GM23248 (cell line): Measurements from ENCODE around the gene CPEB3. TPM values are rescaled to one million over a fixed set of nuclear protein-coding genes. Genes with fewer than 3 reads are reported as not detected.

ENCODE experiments used
- DNase-seq: peaks from one replicate; pipeline ENCODE4 v3.0.0-alpha.2; 2015
- H2AFZ ChIP-seq: fragments of 200-600 bp; sonication (generic); 2 replicates; pipeline ENCODE4 v1.6.1; 2016; ENCODE audit warnings: antibody characterized with exemption
- H3F3A ChIP-seq: fragments of 200-600 bp; sonication (generic); 2 replicates; pipeline ENCODE4 v1.6.1; 2016; ENCODE audit warnings: mild to moderate bottlenecking, antibody characterized with exemption, mixed run types; ENCODE audit not compliant: insufficient read depth
- H3K27ac ChIP-seq: fragments of 200-600 bp; sonication (generic); 2 replicates; pipeline ENCODE4 v1.5.1; 2016; ENCODE audit warnings: mild to moderate bottlenecking
- H3K27me3 ChIP-seq: fragments of 200-600 bp; sonication (generic); replicated peaks from 2 replicates; pipeline ENCODE4 v1.6.1; 2016; ENCODE audit warnings: mild to moderate bottlenecking; ENCODE audit not compliant: insufficient read depth
- H3K36me3 ChIP-seq: fragments of 200-600 bp; sonication (generic); 2 replicates; pipeline ENCODE4 v1.6.1; 2016; ENCODE audit warnings: low read depth, mild to moderate bottlenecking
- H3K4me1 ChIP-seq: fragments of 200-600 bp; sonication (generic); 2 replicates; pipeline ENCODE4 v1.6.1; 2016; ENCODE audit warnings: mild to moderate bottlenecking; ENCODE audit not compliant: insufficient read depth
- H3K4me2 ChIP-seq: fragments of 200-600 bp; sonication (generic); one replicate; pipeline ENCODE4 v1.6.1; 2016; ENCODE audit warnings: mild to moderate bottlenecking; ENCODE audit not compliant: unreplicated experiment
- H3K4me3 ChIP-seq: fragments of 200-600 bp; sonication (generic); 2 replicates; pipeline ENCODE4 v1.5.1; 2016; ENCODE audit warnings: mild to moderate bottlenecking
- H3K79me2 ChIP-seq: fragments of 200-600 bp; sonication (generic); 2 replicates; pipeline ENCODE4 v1.6.1; 2016; ENCODE audit warnings: mild to moderate bottlenecking; ENCODE audit not compliant: insufficient read depth
- H3K9ac ChIP-seq: fragments of 200-600 bp; sonication (generic); 2 replicates; pipeline ENCODE4 v1.6.1; 2016; ENCODE audit warnings: mild to moderate bottlenecking
- H3K9me2 ChIP-seq: fragments of 200-600 bp; sonication (generic); 2 replicates; pipeline ENCODE4 v1.6.1; 2016; ENCODE audit warnings: mixed run types, mild to moderate bottlenecking, moderate library complexity; ENCODE audit not compliant: insufficient read depth
- H3K9me3 ChIP-seq: fragments of 200-600 bp; sonication (generic); one replicate; pipeline ENCODE4 v1.6.1; 2017; ENCODE audit warnings: low read depth
- H4K20me1 ChIP-seq: fragments of 200-600 bp; sonication (generic); 2 replicates; pipeline ENCODE4 v1.6.0; 2016; ENCODE audit not compliant: insufficient read depth
- EZH2 ChIP-seq: fragments of 200-600 bp; sonication (generic); IDR thresholded peaks from 2 replicates; pipeline ENCODE4 v1.6.1; 2018; ENCODE audit warnings: antibody characterized with exemption, mild to moderate bottlenecking; ENCODE audit not compliant: insufficient read depth, poor library complexity, severe bottlenecking
- EZH2phosphoT487 ChIP-seq: fragments of 200-600 bp; sonication (generic); IDR thresholded peaks from 2 replicates; pipeline ENCODE4 v1.6.1; 2018; ENCODE audit warnings: antibody characterized with exemption, moderate library complexity, mild to moderate bottlenecking, low read depth; ENCODE audit not compliant: insufficient read depth
- WGBS, 2 experiments: methylation state at CpG; one replicate each; pipeline ENCODE4 v1.1.6; 2015 to 2017; ENCODE audit warnings: low lambda C conversion rate in 2 of 2, low coverage in 1 of 2; ENCODE audit errors: missing lambda C conversion rate in 2 of 2; 5-methylcytosine and 5-hydroxymethylcytosine counted together
- in situ Hi-C: fragments of 300-500 bp; cut with MboI; formaldehyde crosslinking; loops from 2 replicates; pipeline ENCODE4 v1.15.0; 2020
- polyA plus RNA-seq: library from polyadenylated mRNA; unstranded; fragments of >200 nt; fragmentation: Nextera tagmentation; extraction: Ambion mirVana; gene quantifications from 2 replicates; pipeline ENCODE4 v1.2.1, GENCODE V29; 2016
- total RNA-seq: library from RNA; depleted of rRNA; stranded (reverse); fragments of >200 nt; shearing (Covaris generic); gene quantifications from 2 replicates; pipeline ENCODE4 v1.2.3, GENCODE V29; 2014

The CPEB3 gene
- total and polyA plus RNA-seq, 2 experiments from 2014 or later = 0.60 to 1.1 TPM

DNA sequence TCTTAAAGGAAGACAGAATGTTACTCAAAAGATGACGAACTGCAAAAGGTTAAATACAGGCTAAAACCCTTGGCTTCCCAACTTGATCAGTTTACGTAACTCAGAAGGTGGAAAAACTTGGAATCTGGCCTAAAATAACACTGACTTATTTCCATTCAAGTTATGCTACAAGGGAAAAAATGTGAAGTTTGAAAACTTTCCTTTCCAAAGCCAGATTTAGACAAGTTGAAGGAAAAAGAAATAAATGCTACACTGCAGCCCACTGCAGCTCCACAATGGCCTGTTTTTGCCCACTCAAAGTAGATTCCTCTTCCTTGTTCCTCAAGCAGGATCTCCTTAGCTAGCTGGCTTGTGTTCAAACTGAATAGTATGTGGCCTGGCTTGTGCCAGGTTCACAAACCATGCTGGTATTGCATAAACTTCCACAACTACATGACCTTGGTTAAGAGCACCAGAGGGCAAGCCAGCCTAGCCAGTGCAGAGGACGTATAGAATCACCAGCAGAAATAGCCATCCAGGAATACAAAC is 166.2 kb downstream of the CPEB3 start:
- peaks cover 9% of the 10 kb centered on the region for H3K4me1 ChIP-seq
- in situ Hi-C loops = no loop called here
- no peaks in the 10 kb centered on the region for H3K36me3 ChIP-seq
- no peak for TF ChIP-seq EZH2
- TF ChIP-seq EZH2phosphoT487 = no peak
- no peaks in the 10 kb centered on the region for H3K9me3 ChIP-seq
- peak; percentile 33 for DNase-seq
- no peaks in the 10 kb centered on the region for H3K9me2 ChIP-seq
- peak overlapping the region; percentile 29 for H3K4me2 ChIP-seq
- 80 to 87% methylated on average over 3 of the region's 3 CpGs for WGBS, 2 experiments
- no peaks in the 10 kb centered on the region for H3K27me3 ChIP-seq
- no peak overlapping the region for H3K4me3 ChIP-seq
- H4K20me1 ChIP-seq = no peaks in the 10 kb centered on the region
- no peak overlapping the region for H3K9ac ChIP-seq
- H3K79me2 ChIP-seq = no peaks in the 10 kb centered on the region
- H3K27ac ChIP-seq = no peak overlapping the region
- no peak overlapping the region for H2AFZ ChIP-seq
- H3F3A ChIP-seq = peaks cover 5% of the 10 kb centered on the region; the same call in 1 of the 2 replicates

DNA sequence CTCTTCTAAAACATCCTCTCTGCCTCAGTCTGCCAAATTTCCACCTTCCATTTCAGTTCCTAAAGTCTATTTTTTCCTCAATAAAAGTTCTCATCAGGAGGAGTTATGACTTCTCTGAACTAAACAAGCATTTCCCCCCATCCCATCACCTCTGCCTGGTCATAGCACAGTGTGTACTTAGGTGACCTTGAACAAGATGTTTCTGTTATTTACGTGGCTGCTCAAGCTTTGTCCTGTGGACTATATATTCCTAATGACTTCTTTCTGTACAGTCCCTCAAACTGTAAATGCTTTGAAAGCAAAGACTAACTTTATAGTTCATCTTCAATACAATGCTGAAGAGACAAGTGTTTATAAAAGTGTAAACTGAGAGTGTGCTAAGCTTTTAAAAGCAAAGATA is 166.9 kb downstream of the CPEB3 start:
- no peaks in the 10 kb centered on the region for H3K27me3 ChIP-seq
- no peaks in the 10 kb centered on the region for H3K9me3 ChIP-seq
- peaks cover 5% of the 10 kb centered on the region; the same call in 1 of the 2 replicates for H3F3A ChIP-seq
- no peak overlapping the region for H3K27ac ChIP-seq
- H3K9ac ChIP-seq = no peak overlapping the region
- no peaks in the 10 kb centered on the region for H3K9me2 ChIP-seq
- no peak overlapping the region for H3K4me2 ChIP-seq
- WGBS, 2 experiments = 76 to 95% methylated on average over 1 of the region's 1 CpG
- H2AFZ ChIP-seq = no peak overlapping the region
- H3K4me3 ChIP-seq = no peak overlapping the region
- in situ Hi-C loops = no loop called here
- no peaks in the 10 kb centered on the region for H3K79me2 ChIP-seq
- H3K36me3 ChIP-seq = no peaks in the 10 kb centered on the region
- peaks cover 9% of the 10 kb centered on the region for H3K4me1 ChIP-seq
- no peak for DNase-seq
- no peak for TF ChIP-seq EZH2phosphoT487
- no peak for TF ChIP-seq EZH2
- no peaks in the 10 kb centered on the region for H4K20me1 ChIP-seq

DNA sequence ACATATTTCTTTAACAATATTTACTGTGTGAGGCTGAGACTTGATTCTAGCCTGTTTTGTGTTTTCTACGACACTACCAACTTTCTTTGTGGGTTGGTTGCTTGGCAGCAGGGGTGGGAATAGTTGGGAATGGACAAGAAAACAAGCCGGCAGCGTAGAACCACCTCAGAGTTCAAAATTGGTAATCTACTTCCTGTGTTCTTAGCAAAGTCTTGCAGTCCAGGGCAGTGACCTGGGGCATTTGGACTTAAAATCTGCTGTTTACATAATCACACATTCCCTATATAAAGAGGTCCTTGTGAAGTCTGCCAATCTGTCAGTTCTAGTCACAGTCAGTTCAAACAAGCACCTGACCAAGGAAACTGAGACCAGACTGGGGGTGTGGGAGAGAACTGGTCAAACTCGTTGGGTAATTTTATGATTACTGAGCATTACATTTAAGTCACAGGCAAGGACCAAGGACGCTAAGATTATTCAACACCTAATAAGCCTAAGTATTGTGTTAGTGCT is 167.9 kb downstream of the CPEB3 start:
- in situ Hi-C loops = no loop called here
- no peak overlapping the region for H3K9ac ChIP-seq
- no peaks in the 10 kb centered on the region for H3K27me3 ChIP-seq
- TF ChIP-seq EZH2 = no peak
- TF ChIP-seq EZH2phosphoT487 = no peak
- no peak for DNase-seq
- no peaks in the 10 kb centered on the region for H3K36me3 ChIP-seq
- no peaks in the 10 kb centered on the region for H3K79me2 ChIP-seq
- H4K20me1 ChIP-seq = no peaks in the 10 kb centered on the region
- H3K4me3 ChIP-seq = no peak overlapping the region
- H3K9me2 ChIP-seq = no peaks in the 10 kb centered on the region
- H3K9me3 ChIP-seq = no peaks in the 10 kb centered on the region
- no peak overlapping the region for H2AFZ ChIP-seq
- H3K4me2 ChIP-seq = no peak overlapping the region
- peaks cover 9% of the 10 kb centered on the region for H3K4me1 ChIP-seq
- H3F3A ChIP-seq = peaks cover 5% of the 10 kb centered on the region; the same call in 1 of the 2 replicates
- H3K27ac ChIP-seq = no peak overlapping the region
- WGBS, 2 experiments = 86 to 89% methylated on average over 5 of the region's 5 CpGs

DNA sequence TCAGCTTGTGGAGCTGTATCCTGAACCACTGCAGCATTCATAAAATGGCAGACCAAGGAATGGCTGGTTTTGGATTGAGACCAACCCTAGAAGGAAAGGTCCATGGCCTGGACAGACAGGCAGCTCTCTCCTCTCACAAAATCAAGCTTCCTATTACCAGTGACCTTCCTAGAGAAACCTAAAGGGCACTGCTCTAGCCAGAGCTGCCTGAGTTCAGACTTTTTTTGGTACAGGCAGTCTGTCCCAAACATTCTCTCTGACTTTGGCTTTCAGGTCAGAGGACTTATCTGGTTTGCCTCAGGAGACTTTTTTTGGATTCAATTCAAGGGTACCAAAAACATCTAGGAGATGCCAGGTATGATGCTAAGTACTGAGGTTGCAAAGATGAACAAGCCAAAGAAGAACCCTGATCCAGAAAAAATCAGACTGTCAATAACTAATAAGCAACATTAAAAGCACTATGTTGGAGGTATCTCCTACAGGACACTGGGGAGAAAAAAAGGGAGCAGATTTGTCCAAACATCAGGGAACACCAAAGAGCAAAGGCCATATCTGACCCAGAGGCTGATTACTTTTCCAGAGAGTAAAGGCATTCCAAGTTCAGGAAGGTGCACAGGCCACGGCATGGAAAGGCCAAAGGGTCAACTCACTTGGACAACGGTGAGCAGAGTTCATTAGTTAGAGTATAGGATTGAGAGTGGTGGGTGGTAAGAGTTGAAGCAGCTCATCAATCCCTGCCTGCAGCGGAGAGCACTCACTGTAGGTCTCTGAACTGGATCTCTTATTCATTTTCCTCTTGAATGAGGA is 169.0 kb downstream of the CPEB3 start:
- Histone ChIP-seq H4K20me1 (no peaks in the 10 kb centered on the region), H3K9me2 (no peaks in the 10 kb centered on the region), H3K27ac (no peak overlapping the region), H3K4me2 (no peak overlapping the region), H3K4me1 (peaks cover 9% of the 10 kb centered on the region), H2AFZ (no peak overlapping the region), H3K36me3 (no peaks in the 10 kb centered on the region), H3K9ac (no peak overlapping the region), H3F3A (peaks cover 5% of the 10 kb centered on the region; the same call in 1 of the 2 replicates), H3K4me3 (no peak overlapping the region), H3K9me3 (no peaks in the 10 kb centered on the region), H3K27me3 (no peaks in the 10 kb centered on the region), H3K79me2 (no peaks in the 10 kb centered on the region)
- DNase-seq = no peak
- 68 to 70% methylated on average over 3 of the region's 3 CpGs for WGBS, 2 experiments
- in situ Hi-C loops = no loop called here
- TF ChIP-seq EZH2 (no peak), EZH2phosphoT487 (no peak)
